ENCODE results near the gene PARD3.
A peak's percentile ranks its signal among the peaks of the same experiment; 100 is the strongest.

PARD3 gene

GRCh38 chr10:34669079-34669478 is 146.0 kb downstream of the PARD3 start:
- TF ChIP-seq CTCF (IDR thresholded peaks at IDR 0.05; ENCODE audit: insufficient read depth, missing control alignments) = no peak
- DNase-seq (ENCODE audit: insufficient read length, low spot score) = no peak
- FAIRE-seq = no peak

GRCh38 chr10:34667177-34667576 is 147.9 kb downstream of the PARD3 start:
- FAIRE-seq = no peak
- no peak for TF ChIP-seq CTCF (IDR thresholded peaks at IDR 0.05; ENCODE audit: insufficient read depth, missing control alignments)
- no peak for DNase-seq (ENCODE audit: insufficient read length, low spot score)

GRCh38 chr10:34666008-34666704 is 148.9 kb downstream of the PARD3 start:
- FAIRE-seq = no peak
- peak; percentile 64 for TF ChIP-seq CTCF (IDR thresholded peaks at IDR 0.05; ENCODE audit: insufficient read depth, missing control alignments)
- DNase-seq (ENCODE audit: insufficient read length, low spot score) = no peak

- no peak for DNase-seq (ENCODE audit: insufficient read length, low spot score)
- FAIRE-seq = no peak
- no peak for TF ChIP-seq CTCF (IDR thresholded peaks at IDR 0.05; ENCODE audit: insufficient read depth, missing control alignments)
Observed at GRCh38 chr10:34664706-34665105, 150.4 kb downstream of the PARD3 start.

- no peak for FAIRE-seq
- TF ChIP-seq CTCF (IDR thresholded peaks at IDR 0.05; ENCODE audit: insufficient read depth, missing control alignments) = no peak
- DNase-seq (ENCODE audit: insufficient read length, low spot score) = no peak
Observed at GRCh38 chr10:34661580-34661979, 153.5 kb downstream of the PARD3 start.

- DNase-seq (ENCODE audit: insufficient read length, low spot score) (no peak), FAIRE-seq (no peak)
- TF ChIP-seq CTCF (IDR thresholded peaks at IDR 0.05; ENCODE audit: insufficient read depth, missing control alignments) = no peak
Observed at GRCh38 chr10:34658934-34659333, 156.2 kb downstream of the PARD3 start.

- no peak for DNase-seq (ENCODE audit: insufficient read length, low spot score)
- no peak for FAIRE-seq
- no peak for TF ChIP-seq CTCF (IDR thresholded peaks at IDR 0.05; ENCODE audit: insufficient read depth, missing control alignments)
Observed at GRCh38 chr10:34656661-34657060, 158.4 kb downstream of the PARD3 start.

Data from D721Med (cell line).